Keratinocyte (primary cell): Measurements from ENCODE around the gene NDUFA9.

Source experiments
- EZH2 ChIP-seq: IDR thresholded peaks from one replicate; pipeline ENCODE4 v1.6.1; 2012; ENCODE audit warnings: inconsistent platforms, mild to moderate bottlenecking, low read length, moderate library complexity
- TF ChIP-seq, protein P1 (sequence below), 3 experiments: IDR thresholded peaks in 1 of 3; conservative IDR thresholded peaks in 1 of 3; optimal IDR thresholded peaks in 1 of 3; 2 replicates in 2 of 3; 3 replicates in 1 of 3; pipeline versions ENCODE3 to v1.5.1; 2011; ENCODE audit warnings: low read length in 3 of 3, mild to moderate bottlenecking in 3 of 3, moderate library complexity in 2 of 3, control low read depth in 1 of 3, inconsistent platforms in 1 of 3; ENCODE audit not compliant: insufficient read depth in 2 of 3; ENCODE audit errors: extremely low read depth in 1 of 3

DNA sequence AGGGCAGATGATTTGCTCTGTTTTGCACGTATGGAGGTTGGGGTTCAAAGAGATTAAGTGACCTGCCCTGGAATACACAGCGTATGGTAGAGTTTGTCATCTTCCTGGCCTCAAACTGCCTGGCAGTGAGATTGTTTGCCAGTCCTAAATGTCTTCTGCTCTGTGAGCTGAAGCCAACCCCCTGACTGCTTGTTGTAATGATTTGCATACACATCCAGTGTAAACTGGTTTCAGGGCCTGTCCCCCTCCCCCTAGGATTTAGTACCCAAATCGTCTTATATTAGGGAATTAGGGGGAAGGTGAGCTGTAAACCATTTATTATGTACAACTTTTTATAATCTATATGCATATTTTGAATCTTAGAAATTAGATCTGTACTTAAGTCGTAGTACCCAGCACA is 38.4 kb upstream of the NDUFA9 start:
- TF ChIP-seq, protein P1, sequence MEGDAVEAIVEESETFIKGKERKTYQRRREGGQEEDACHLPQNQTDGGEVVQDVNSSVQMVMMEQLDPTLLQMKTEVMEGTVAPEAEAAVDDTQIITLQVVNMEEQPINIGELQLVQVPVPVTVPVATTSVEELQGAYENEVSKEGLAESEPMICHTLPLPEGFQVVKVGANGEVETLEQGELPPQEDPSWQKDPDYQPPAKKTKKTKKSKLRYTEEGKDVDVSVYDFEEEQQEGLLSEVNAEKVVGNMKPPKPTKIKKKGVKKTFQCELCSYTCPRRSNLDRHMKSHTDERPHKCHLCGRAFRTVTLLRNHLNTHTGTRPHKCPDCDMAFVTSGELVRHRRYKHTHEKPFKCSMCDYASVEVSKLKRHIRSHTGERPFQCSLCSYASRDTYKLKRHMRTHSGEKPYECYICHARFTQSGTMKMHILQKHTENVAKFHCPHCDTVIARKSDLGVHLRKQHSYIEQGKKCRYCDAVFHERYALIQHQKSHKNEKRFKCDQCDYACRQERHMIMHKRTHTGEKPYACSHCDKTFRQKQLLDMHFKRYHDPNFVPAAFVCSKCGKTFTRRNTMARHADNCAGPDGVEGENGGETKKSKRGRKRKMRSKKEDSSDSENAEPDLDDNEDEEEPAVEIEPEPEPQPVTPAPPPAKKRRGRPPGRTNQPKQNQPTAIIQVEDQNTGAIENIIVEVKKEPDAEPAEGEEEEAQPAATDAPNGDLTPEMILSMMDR (optimal IDR thresholded peaks at IDR 0.05 in 1 of 3, IDR thresholded peaks at IDR 0.05 in 1 of 3, conservative IDR thresholded peaks at IDR 0.05 in 1 of 3; ENCODE audit: extremely low read depth in 1 of 3, insufficient read depth in 2 of 3, low read length in 3 of 3), result no peak
- no peak for TF ChIP-seq EZH2
